HG02981 (cell line): Measurements from ENCODE around the gene HS6ST3.

Source experiments
- ATAC-seq: cut with Tn5 transposase; IDR thresholded peaks from one replicate; pipeline ENCODE4 v1.9.1; 2021; ENCODE audit warnings: mild to moderate bottlenecking, moderate library complexity; ENCODE audit not compliant: unreplicated experiment

HS6ST3 gene

GRCh38 chr13:96294930-96295881 lies 205.3 kb downstream of the HS6ST3 start:
- ATAC-seq, result no peak

GRCh38 chr13:96297360-96297759 lies 207.5 kb downstream of the HS6ST3 start:
- ATAC-seq, result no peak

- no peak for ATAC-seq
These were observed 209.3 kb downstream of the HS6ST3 start for GRCh38 chr13:96299235-96299634.

GRCh38 chr13:96308568-96308967 lies 218.7 kb downstream of the HS6ST3 start:
- ATAC-seq, result no peak

- no peak for ATAC-seq
These were observed 225.1 kb downstream of the HS6ST3 start for GRCh38 chr13:96314974-96315373.

- ATAC-seq, result no peak
These were observed 248.1 kb downstream of the HS6ST3 start for GRCh38 chr13:96338030-96338429.

- ATAC-seq, result no peak
These were observed 252.4 kb downstream of the HS6ST3 start for GRCh38 chr13:96342286-96342685.

- no peak for ATAC-seq
These were observed 253.1 kb downstream of the HS6ST3 start for GRCh38 chr13:96342852-96343465.

- no peak for ATAC-seq
These were observed 257.0 kb downstream of the HS6ST3 start for GRCh38 chr13:96346921-96347320.

- no peak for ATAC-seq
These were observed 283.7 kb downstream of the HS6ST3 start for GRCh38 chr13:96373597-96373996.

GRCh38 chr13:96377835-96378234 lies 287.9 kb downstream of the HS6ST3 start:
- ATAC-seq, result no peak

GRCh38 chr13:96379967-96380366 lies 290.1 kb downstream of the HS6ST3 start:
- no peak for ATAC-seq

GRCh38 chr13:96381681-96382080 lies 291.8 kb downstream of the HS6ST3 start:
- ATAC-seq, result no peak

GRCh38 chr13:96388598-96388997 lies 298.7 kb downstream of the HS6ST3 start:
- ATAC-seq, result no peak

- no peak for ATAC-seq
These were observed 301.7 kb downstream of the HS6ST3 start for GRCh38 chr13:96391606-96392005.

- ATAC-seq, result no peak
These were observed 307.9 kb downstream of the HS6ST3 start for GRCh38 chr13:96397807-96398206.

- no peak for ATAC-seq
These were observed 308.6 kb downstream of the HS6ST3 start for GRCh38 chr13:96398486-96398885.

- ATAC-seq, result no peak
These were observed 313.3 kb downstream of the HS6ST3 start for GRCh38 chr13:96403241-96403640.

GRCh38 chr13:96403651-96404050 lies 313.7 kb downstream of the HS6ST3 start:
- ATAC-seq, result no peak

- ATAC-seq, result no peak
These were observed 326.0 kb downstream of the HS6ST3 start for GRCh38 chr13:96415831-96416385.

- no peak for ATAC-seq
These were observed 328.2 kb downstream of the HS6ST3 start for GRCh38 chr13:96417939-96418685.
